Activated CD8-positive, alpha-beta T cell treated with anti-CD3 and anti-CD28 coated beads for 36 hours (primary cell): Measurements from ENCODE around the gene NONO. TPM values are rescaled to one million over a fixed set of nuclear protein-coding genes. Genes with fewer than 3 reads are reported as not detected.

Experiments
- ATAC-seq: fragments of 200-7000 bp; cut with Tn5 transposase; one replicate; pipeline ENCODE4 v1.10.0; 2021; ENCODE audit warnings: mild to moderate bottlenecking, moderate library complexity
- CTCF ChIA-PET: fragments of 350-600 bp; sonication (Branson Sonifier 250); formaldehyde crosslinking; loops from one replicate; lab custom pipeline; 2021; ENCODE audit warnings: antibody characterized with exemption; lab: Charles Lee
- POLR2A ChIA-PET: fragments of 350-600 bp; sonication (Branson Sonifier 250); formaldehyde crosslinking; loops from one replicate; lab custom pipeline; 2021; ENCODE audit warnings: antibody characterized with exemption; lab: Charles Lee
- DNase-seq: peaks from one replicate; pipeline ENCODE4 v3.0.0-alpha.2; 2020
- H3K27ac Mint-ChIP-seq: one replicate; pipeline ENCODE4 v1.8.0; 2021; ENCODE audit warnings: mild to moderate bottlenecking, mixed read lengths
- H3K27me3 Mint-ChIP-seq: one replicate; pipeline ENCODE4 v1.8.0; 2021; ENCODE audit warnings: mixed read lengths
- H3K36me3 Mint-ChIP-seq: one replicate; pipeline ENCODE4 v1.8.0; 2021; ENCODE audit warnings: low read depth, mixed read lengths
- H3K4me1 Mint-ChIP-seq: one replicate; pipeline ENCODE4 v1.8.0; 2021; ENCODE audit warnings: low read depth, mixed read lengths
- H3K4me3 Mint-ChIP-seq: one replicate; pipeline ENCODE4 v1.8.0; 2021; ENCODE audit warnings: mild to moderate bottlenecking, moderate library complexity, mixed read lengths
- H3K9me3 Mint-ChIP-seq: one replicate; pipeline ENCODE4 v1.8.0; 2021; ENCODE audit warnings: mixed read lengths
- intact Hi-C: fragments of 100-400 bp; cut with micrococcal nuclease; formaldehyde crosslinking; loops from one replicate; pipeline ENCODE4 v1.10.0; 2022
- total RNA-seq, 2 experiments: library from RNA; stranded (reverse); gene quantifications; one replicate each; pipeline ENCODE4 v1.2.3, GENCODE V29; 2021
- TF ChIP-seq, protein P1 (sequence below): fragments of 200-600 bp; IDR thresholded peaks from one replicate; pipeline ENCODE4 v1.8.0; 2022; ENCODE audit warnings: antibody characterized with exemption, mild to moderate bottlenecking

Gene NONO
- total RNA-seq, 2 experiments from 2014 or later: 461 to 487 TPM

- Mint-ChIP-seq H3K36me3 (peaks cover 8% of the 10 kb centered on the region), H3K4me1 (peaks cover 32% of the 10 kb centered on the region), H3K27me3 (no peaks in the 10 kb centered on the region), H3K4me3 (peak overlapping the region; percentile 89), H3K9me3 (no peaks in the 10 kb centered on the region), H3K27ac (peak overlapping the region; percentile 73)
- DNase-seq: no peak
- intact Hi-C loops: loop anchor here (10.0 kb wide), 2 partner anchors 57 to 147 kb away; partner anchors contain the start of gene CXorf65
- TF ChIP-seq, protein P1, sequence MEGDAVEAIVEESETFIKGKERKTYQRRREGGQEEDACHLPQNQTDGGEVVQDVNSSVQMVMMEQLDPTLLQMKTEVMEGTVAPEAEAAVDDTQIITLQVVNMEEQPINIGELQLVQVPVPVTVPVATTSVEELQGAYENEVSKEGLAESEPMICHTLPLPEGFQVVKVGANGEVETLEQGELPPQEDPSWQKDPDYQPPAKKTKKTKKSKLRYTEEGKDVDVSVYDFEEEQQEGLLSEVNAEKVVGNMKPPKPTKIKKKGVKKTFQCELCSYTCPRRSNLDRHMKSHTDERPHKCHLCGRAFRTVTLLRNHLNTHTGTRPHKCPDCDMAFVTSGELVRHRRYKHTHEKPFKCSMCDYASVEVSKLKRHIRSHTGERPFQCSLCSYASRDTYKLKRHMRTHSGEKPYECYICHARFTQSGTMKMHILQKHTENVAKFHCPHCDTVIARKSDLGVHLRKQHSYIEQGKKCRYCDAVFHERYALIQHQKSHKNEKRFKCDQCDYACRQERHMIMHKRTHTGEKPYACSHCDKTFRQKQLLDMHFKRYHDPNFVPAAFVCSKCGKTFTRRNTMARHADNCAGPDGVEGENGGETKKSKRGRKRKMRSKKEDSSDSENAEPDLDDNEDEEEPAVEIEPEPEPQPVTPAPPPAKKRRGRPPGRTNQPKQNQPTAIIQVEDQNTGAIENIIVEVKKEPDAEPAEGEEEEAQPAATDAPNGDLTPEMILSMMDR: no peak
- ChIA-PET POLR2A (interaction anchor here (0.6 to 2.8 kb wide), 2 partner anchors 42 to 114 kb away, joined by 3 to 11 read pairs; partner anchors contain the start of gene TAF1), CTCF (no interaction called here)
- ATAC-seq: no peak
Observed at GRCh38 chrX:71252221-71252620, 31.2 kb upstream of the NONO start.

DNA sequence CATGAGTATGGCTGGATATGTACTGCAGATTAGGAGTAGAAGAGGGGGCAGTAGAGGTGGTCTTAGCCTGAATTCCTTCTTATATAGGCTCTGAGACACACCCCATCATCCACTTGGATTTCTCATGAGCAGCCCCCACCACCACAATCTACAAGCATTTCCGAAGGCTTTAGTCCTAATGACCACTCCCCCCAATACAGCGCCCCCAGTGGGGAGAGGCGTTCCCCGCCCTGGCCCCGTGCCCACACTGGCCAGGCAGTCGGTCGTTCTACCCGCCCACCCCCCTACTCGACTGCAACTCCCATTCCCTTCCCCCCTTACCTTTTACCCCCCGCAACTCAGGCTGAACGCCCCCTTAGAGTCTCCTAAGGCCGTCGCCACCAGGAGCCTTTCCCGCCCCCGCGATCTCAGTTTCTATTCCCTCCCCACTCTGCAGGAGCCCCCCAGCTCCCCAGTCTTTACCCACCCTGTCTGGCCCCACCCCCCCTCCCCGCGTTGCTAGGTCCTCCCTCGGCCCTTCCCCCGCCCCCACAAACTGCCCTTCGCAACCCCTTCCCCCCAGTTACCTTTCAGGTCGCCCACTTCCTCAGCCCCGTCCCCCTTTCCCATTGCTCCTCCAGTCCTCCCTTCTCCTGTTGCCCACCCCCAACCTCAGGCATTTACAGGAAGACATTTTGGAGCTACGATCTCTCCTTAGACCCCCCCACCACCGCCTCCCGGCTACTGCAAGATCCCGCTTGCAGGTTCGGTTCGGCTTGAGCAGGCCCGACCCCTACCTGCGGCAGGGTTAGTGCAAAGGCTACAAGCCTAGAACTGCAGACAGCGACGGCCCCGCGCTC is 30.0 kb upstream of the NONO start:
- ATAC-seq (no peak), DNase-seq (peak; percentile 53)
- Mint-ChIP-seq H3K27me3 (no peaks in the 10 kb centered on the region), H3K27ac (peak overlapping the region; percentile 91), H3K36me3 (peaks cover 3% of the 10 kb centered on the region), H3K4me3 (peak overlapping the region; percentile 89), H3K4me1 (peaks cover 32% of the 10 kb centered on the region), H3K9me3 (no peaks in the 10 kb centered on the region)
- CTCF ChIA-PET: interaction anchor here (1.8 to 2.3 kb wide), 2 partner anchors 30 to 56 kb away, joined by 8 to 15 read pairs; partner anchors contain the start of gene NONO
- intact Hi-C loops: loop anchor here (2.0 to 10.0 kb wide), 3 partner anchors 29 to 149 kb away; partner anchors contain the start of genes CXorf65 and NONO
- POLR2A ChIA-PET: interaction anchor here (0.8 to 2.8 kb wide), 6 partner anchors 30 to 282 kb away, joined by 3 to 12 read pairs (median 6); partner anchors contain the start of genes NONO and TAF1
- TF ChIP-seq, protein P1: peak; percentile 27

- intact Hi-C loops: loop anchor here (2.0 to 10.0 kb wide), 3 partner anchors 28 to 150 kb away; partner anchors contain the start of genes CXorf65 and NONO
- TF ChIP-seq, protein P1: no peak
- Mint-ChIP-seq H3K27ac (peak within 1 kb of the TSS; percentile 91), H3K4me1 (peaks cover 32% of the 10 kb centered on the region), H3K9me3 (no peaks in the 10 kb centered on the region), H3K27me3 (no peaks in the 10 kb centered on the region), H3K4me3 (peak within 1 kb of the TSS; percentile 89), H3K36me3 (peaks cover 3% of the 10 kb centered on the region)
- CTCF ChIA-PET: interaction anchor here (1.8 to 2.3 kb wide), 2 partner anchors 29 to 57 kb away, joined by 8 to 15 read pairs; partner anchors contain the start of gene NONO
- POLR2A ChIA-PET: interaction anchor here (0.8 to 2.8 kb wide), 10 partner anchors 27 to 281 kb away, joined by 3 to 12 read pairs (median 4); partner anchors contain the start of genes NONO and TAF1
- ATAC-seq (peak; percentile 88), DNase-seq (peak; percentile 86)
Observed at GRCh38 chrX:71254092-71254963, 29.1 kb upstream of the NONO start, which contains the start of gene ZMYM3. Gene ZMYM3, minus strand, starts transcription at chrX:71254140. Its CDS starts 885 bp downstream, at chrX:71253255.

GRCh38 chrX:71256051-71256450 is 27.4 kb upstream of the NONO start:
- H3K4me1 Mint-ChIP-seq: peaks cover 29% of the 10 kb centered on the region
- TF ChIP-seq, protein P1: no peak
- ChIA-PET POLR2A (interaction anchor here (0.7 to 1.5 kb wide), 4 partner anchors 27 to 111 kb away, joined by 3 to 4 read pairs (median 3); partner anchors contain the start of gene NONO), CTCF (no interaction called here)
- intact Hi-C loops: loop anchor here (10.0 kb wide), 2 partner anchors 61 to 151 kb away; partner anchors contain the start of gene CXorf65
- no peaks in the 10 kb centered on the region for H3K27me3 Mint-ChIP-seq
- peaks cover under 1% of the 10 kb centered on the region for H3K36me3 Mint-ChIP-seq
- peak overlapping the region; percentile 89 for H3K4me3 Mint-ChIP-seq
- peak overlapping the region; percentile 91 for H3K27ac Mint-ChIP-seq
- H3K9me3 Mint-ChIP-seq: no peaks in the 10 kb centered on the region
- ATAC-seq: no peak
- DNase-seq: no peak
